IPS DF 4.7 (cell line): ENCODE measurements around the gene NAPEPLD.
"Not testable (repeated sequence)": the region's sequence is repeated elsewhere in the genome, so short reads cannot be mapped to it uniquely, and the experiment has no call there.

ENCODE experiments used
- DNase-seq: peaks from one replicate; pipeline ENCODE4 v3.0.0-alpha.2; 2013; ENCODE audit warnings: low spot score; ENCODE audit errors: extremely low read depth

The NAPEPLD gene

DNA sequence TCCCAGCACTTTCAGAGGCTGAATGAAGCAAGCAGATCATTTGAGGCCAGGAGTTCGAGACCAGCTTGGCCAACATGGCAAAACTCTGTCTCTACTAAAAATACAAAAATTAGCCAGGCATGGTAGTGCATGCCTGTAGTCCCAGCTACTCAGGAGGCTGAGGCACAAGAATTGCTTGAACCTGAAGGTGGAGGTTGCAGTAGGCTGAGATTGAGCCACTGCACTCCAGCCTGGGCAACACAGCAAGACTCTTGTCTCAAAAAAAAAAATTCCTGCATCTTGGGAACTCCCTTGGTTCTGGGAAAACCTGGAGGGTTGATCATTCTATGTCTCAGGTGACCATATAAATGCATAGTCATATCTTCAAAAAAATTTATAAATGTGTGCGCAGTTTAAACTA, 4.1 kb downstream of the NAPEPLD start:
- DNase-seq, result not testable (repeated sequence)

GRCh38 chr7:103143868-103144267, 5.0 kb downstream of the NAPEPLD start:
- no peak for DNase-seq

GRCh38 chr7:103142494-103142893, 6.4 kb downstream of the NAPEPLD start:
- no peak for DNase-seq

GRCh38 chr7:103141753-103142404, 7.0 kb downstream of the NAPEPLD start:
- no peak for DNase-seq

- no peak for DNase-seq
These were observed 8.2 kb downstream of the NAPEPLD start for GRCh38 chr7:103140685-103141084.

DNA sequence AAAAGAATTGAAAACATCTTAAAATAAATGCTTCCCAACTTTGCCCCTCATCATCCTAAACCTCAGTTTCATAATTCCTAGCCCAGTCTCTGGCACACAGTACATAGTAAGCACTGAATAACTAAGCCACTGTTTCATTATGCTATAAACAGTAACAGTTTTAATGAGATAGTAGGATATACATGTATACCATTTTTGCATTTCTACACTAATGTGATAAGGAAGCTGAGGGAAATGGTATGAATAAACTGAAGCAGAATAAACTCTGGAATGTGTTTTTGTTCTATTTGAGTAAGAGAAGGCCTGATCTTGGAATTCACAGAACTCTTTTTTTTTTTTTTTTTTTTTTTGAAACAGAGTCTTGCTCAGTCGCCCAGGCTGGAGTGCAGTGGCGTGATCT, 8.8 kb downstream of the NAPEPLD start:
- no peak for DNase-seq

GRCh38 chr7:103134836-103135554, 13.9 kb downstream of the NAPEPLD start:
- DNase-seq, result no peak

- DNase-seq, result no peak
These were observed 15.8 kb downstream of the NAPEPLD start for GRCh38 chr7:103132995-103133688.

DNA sequence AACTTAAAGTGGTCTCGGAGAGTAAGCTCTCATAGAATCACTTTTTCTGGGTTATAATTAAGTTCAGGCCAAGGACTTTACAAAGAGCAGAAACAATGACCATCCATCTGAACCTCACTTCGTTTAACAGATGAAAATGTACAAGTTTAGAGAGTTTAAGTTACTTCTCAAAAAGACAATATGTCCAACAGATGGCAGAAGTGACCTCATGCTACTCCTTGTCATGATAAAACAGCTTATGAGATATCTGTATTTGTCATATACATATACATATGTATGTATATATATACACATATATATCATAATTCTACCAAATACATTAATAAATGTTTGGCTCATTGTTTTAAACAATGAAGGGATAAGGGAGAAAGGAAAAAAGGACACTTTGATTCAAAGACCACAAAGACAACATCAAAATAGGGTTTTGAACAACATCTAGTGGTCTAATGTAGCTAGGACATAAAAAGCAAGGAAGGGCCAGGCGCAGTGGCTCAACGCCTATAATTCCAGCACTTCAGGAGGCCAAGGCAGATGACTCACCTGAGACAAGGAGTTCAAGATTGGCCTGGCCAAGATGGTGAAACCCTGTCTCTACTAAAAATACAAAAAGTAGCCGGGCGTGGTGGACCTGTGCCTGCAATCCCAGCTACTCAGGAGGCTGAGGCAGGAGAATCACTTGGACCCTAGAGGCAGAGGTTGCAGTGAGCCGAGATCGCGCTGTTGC, 17.8 kb downstream of the NAPEPLD start:
- no peak for DNase-seq

DNA sequence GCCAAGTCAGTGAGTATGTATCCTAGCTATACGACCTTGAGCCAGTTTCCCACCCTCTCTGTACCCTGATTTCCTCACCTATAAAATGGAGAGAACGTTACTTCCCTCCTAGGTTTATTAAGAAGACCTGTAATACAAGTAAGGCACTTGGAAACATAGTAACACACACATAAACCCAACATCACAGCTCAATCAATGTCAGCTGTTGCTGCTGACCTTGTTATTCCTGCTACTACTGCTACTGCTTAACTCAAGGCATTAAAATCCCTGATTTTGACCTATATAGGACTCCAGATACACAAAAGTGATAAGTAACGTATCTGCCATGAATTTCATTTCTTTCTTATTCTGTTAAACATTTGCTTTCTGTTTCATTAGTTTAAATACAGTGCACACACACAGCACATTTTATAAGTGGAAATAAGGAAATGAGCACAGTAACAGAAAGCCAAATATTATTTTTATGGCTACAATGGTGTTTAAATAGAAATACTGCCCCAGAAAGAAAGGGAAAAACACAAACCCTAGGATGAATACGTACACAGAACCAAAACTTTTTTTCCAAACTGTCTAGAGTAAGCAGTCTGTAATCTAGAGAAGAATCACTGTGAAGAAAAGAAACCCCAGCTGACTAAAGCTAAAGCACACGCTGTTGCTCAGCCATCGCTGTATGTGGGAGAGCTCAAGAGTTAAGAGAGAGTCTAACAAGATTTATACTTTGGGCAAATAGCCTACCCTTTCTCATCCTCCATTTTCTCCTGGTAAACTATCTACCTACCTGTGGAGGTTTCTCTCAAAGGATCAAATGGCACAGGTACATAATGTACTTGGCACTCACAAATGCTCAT, 19.0 kb downstream of the NAPEPLD start:
- DNase-seq, result no peak

DNA sequence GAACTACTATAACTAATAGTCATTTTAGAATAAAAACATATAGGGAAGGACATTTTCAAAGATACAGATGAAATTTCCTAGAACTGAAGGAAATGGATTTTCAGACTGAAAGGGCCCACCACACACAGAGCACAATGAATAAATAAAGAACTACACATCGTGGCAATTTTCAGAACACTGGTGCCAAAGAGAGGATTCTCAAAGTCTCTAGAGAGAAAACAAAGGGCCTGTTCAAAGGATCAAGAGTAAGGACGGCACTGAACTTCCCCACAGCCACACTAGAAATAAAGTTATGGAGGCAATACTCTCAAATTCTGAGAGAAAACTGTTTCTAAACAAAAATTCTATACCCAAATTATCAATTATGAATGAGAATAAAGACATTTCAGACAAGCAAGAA, 21.9 kb downstream of the NAPEPLD start:
- DNase-seq, result no peak

DNA sequence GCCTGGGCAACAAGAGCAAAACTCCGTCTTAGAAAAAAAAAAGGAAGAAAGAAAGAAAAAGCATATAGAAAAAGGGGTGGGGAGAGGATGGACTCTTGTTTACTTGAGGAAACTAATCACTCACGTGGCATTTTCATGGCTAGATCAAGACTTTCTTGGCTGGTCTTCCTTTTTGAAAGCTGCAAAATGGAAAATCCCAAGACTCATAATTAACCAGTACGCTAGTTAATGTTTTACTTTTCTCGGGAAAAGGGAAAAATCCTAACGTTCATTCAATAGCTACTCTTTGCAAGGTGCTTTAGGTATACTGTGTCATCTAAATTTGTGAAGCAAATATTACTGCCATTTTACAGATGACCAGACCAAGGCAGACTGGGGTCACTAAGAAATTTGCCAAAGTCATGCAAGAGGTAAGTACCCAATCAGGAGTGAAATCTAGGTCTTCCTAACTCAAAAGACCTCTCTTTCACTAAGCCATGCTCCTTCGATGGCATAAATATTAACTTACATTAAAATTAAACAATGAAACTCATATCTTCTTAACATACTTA, 24.4 kb downstream of the NAPEPLD start:
- no peak for DNase-seq

GRCh38 chr7:103123529-103123928, 25.4 kb downstream of the NAPEPLD start:
- no peak for DNase-seq

- no peak for DNase-seq
These were observed 27.3 kb downstream of the NAPEPLD start for GRCh38 chr7:103121641-103122040.

- no peak for DNase-seq
These were observed 28.5 kb downstream of the NAPEPLD start for GRCh38 chr7:103120362-103120761.

DNA sequence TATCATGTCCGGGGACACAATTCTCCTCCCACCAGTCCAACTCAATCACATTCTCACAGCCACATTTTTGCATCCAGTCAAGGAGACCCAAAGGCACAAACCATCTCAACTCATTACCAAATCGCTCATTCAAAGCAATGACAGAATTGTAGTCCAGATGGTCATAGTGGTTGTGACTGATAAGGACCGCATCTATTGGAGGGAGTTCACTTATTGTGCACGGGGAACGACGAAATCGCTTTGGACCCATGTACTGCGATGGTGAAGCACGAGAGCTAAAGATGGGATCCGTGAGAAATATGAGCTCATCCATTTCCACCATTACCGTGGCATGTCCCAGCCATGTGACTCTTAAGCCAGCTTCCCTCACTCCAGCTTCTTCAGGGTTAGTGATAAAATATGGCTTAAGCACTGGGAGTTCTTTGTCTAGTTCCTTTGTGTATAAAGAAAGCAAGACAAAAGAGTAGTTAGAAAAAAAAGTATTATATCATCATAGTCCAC, 29.1 kb downstream of the NAPEPLD start:
- DNase-seq, result no peak

DNA sequence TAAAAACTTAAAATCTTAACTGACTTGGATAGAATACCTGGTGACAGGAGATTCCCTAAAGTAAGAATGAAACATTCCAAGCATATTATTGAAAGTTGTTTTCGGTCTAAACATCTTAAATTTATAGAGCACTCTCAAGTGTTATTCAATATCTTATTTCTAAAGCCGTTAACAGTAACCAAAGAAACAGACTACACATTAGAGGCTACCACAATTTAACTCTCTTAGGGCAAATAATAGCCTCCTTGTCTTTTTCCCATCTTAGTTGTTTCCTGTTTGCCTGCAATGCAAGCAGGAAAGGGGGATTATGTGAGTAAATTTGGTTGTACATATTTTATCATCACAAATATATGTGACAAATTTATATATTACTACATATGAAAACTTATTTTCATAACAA, 31.4 kb downstream of the NAPEPLD start:
- no peak for DNase-seq

DNA sequence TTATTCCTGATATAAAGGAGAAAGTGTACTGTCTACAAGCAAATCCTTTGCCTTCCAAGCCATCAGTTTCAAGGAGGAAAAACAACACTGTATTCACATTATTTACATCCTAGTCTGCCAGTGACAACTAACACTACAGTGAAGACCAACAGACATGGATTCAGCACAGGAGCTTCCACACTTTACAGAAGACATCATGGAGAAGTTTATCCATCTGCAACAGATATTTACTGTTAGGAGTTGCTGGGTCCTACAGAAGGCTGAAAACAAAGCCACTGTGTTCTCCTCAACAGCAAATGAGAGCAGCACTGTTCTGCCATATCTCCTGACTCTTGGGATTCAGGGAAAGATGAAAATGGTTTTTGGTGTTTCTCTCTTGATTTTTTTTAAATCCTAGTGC, 31.9 kb downstream of the NAPEPLD start:
- DNase-seq, result no peak

DNA sequence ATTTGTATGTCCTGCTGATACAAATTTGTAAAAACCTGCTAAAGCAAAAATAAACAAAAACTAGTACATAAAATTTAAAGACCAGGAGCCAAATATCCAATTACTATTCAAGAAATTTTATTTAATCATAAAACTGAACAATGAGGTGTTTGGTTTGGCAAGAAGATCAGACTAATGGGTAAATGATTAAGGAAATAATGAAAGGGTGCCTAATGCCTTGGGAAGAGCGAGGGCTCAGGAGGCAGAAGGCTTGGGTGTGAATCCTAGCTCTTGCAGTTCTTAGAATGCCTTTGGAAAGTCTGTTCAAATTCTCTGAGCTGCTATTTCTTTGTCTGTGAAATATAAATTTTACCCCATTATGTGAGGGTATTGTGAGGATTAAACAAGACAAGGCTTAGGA, 32.4 kb downstream of the NAPEPLD start:
- DNase-seq, result no peak

- no peak for DNase-seq
These were observed 33.1 kb downstream of the NAPEPLD start for GRCh38 chr7:103115771-103116170.
